Gastrocnemius medialis (tissue), 4 donors: ENCODE results near the gene DNAJC1.

Experiments
- POLR2A ChIP-seq, 2 donors: fragments of 450-650 bp; IDR thresholded peaks; one replicate each; pipeline ENCODE4 v1.6.1; 2017; ENCODE audit warnings: antibody characterized with exemption in 2 of 2, mild to moderate bottlenecking in 2 of 2, moderate library complexity in 2 of 2
- TF ChIP-seq, protein P1 (sequence below), 5 experiments: fragments of 450-650 bp in 3 of 5; fragments of 200-600 bp in 2 of 5; sonication (generic) in 2 of 5; IDR thresholded peaks in 4 of 5; conservative IDR thresholded peaks in 1 of 5; 1 replicate in 4 of 5; 2 replicates in 1 of 5; pipeline ENCODE4 v1.5.1; 2016 to 2019; ENCODE audit warnings: antibody characterized with exemption in 5 of 5, mild to moderate bottlenecking in 3 of 5, moderate library complexity in 3 of 5

DNA sequence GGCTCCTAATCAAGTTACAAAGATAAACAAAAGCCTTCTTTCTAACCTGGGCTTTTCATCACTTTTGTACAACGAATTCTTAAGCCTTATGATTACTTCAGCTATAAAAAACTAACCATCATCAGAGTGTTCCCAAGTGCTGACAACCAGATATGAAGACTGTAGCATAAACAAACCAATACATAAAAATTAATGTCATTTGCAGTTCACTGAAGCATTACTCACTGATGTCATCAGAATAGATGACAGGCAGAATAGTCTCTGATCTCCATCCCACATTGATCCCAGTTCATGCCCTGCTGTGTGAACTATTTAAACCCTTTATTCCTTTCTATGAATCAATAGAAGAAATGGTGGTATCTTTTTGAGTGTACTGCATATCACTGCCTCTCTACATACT is 84.4 kb downstream of the DNAJC1 start:
- TF ChIP-seq, protein P1, sequence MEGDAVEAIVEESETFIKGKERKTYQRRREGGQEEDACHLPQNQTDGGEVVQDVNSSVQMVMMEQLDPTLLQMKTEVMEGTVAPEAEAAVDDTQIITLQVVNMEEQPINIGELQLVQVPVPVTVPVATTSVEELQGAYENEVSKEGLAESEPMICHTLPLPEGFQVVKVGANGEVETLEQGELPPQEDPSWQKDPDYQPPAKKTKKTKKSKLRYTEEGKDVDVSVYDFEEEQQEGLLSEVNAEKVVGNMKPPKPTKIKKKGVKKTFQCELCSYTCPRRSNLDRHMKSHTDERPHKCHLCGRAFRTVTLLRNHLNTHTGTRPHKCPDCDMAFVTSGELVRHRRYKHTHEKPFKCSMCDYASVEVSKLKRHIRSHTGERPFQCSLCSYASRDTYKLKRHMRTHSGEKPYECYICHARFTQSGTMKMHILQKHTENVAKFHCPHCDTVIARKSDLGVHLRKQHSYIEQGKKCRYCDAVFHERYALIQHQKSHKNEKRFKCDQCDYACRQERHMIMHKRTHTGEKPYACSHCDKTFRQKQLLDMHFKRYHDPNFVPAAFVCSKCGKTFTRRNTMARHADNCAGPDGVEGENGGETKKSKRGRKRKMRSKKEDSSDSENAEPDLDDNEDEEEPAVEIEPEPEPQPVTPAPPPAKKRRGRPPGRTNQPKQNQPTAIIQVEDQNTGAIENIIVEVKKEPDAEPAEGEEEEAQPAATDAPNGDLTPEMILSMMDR (IDR thresholded peaks at IDR 0.05 in 4 of 5, conservative IDR thresholded peaks at IDR 0.05 in 1 of 5), result no peak
- TF ChIP-seq POLR2A (IDR thresholded peaks at IDR 0.05), result no peak
